HG03097 (cell line): Measurements from ENCODE around the gene ANKRD24.
"Not testable (repeated sequence)": the region's sequence is repeated elsewhere in the genome, so short reads cannot be mapped to it uniquely, and the experiment has no call there.

Source experiments
- ATAC-seq: cut with Tn5 transposase; IDR thresholded peaks from one replicate; pipeline ENCODE4 v1.9.1; 2021; ENCODE audit not compliant: unreplicated experiment, low FRiP score

Gene ANKRD24

DNA sequence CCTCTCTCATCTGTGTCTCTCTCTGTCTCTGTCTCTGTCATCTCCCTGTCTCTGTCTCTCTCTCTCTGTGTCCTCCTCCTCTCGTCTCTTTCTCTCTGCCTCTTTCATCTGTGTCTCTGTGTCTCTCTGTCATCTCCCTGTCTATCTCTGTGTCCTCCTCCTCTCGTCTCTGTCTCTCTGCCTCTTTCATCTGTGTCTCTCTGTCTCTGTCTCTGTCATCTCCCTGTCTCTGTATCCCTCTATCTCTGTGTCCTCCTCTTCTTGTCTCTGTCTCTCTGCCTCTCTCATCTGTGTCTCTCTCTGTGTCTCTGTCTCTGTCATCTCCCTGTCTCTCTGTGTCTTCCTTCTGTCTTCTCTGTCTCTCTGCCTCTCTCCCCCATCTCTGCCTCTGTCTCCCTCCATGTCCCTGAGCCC is 46.3 kb downstream of the ANKRD24 start:
- ATAC-seq = no peak

DNA sequence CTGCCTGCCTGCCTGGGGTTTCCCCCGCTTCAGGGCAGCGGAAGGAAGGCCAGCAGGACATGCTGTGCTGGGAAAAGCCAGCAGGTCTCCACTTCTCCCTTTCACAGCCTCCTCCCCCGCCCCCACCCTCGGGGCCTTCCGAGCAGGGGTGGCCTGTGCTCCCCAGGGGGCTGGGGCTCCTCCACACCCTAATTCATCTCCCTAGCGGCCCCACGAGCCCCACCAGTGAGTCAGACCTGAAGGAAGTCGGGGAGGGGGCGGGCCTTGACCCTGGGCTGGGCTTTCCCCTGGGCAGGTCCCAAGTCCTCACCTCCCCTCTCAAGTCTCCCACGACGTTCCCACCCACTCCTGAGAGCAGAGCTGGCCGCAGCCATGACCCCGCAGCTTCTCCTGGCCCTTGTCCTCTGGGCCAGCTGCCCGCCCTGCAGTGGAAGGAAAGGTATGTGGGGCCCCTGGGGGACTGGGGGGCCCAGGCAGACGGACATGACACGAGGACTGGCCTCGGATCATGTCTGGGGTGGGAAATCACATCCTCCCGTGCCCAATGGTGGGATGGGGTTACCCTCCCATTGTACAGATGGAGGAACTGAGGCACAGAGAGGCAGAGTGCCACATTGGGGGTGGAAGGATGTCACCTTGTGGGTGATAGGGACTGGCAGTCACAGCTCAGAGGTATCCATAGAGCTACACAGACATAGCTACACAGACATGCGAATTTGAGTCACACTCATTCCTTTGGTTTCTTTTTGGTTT is 46.9 kb downstream of the ANKRD24 start, which contains the start of gene EBI3:
TSS of gene EBI3 (plus strand) at position 345 of the 753 bp plus-strand sequence. CDS start at position 373, 28 bp downstream.
- ATAC-seq = peak; percentile 54

- not testable (repeated sequence) for ATAC-seq
Observed at GRCh38 chr19:4230237-4230636, 47.7 kb downstream of the ANKRD24 start.

DNA sequence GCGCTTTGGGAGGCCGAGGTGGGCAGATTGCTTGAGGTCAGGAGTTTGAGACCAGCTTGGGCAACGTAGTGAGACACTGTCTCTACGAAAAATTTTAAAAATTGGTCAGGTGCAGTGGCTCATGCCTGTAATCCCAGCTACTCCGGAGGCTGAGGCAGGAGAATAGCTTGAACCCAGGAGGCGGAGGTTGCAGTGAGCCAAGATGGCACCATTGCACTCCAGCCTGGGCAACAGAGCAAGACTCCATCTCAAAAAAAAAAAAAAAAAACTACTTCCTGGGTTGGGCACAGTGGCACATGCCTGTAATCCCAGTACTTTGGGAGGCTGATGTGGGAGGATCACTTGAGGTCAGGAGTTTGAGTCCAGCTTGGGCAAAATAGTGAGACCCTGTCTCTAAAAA is 49.0 kb downstream of the ANKRD24 start:
- ATAC-seq = not testable (repeated sequence)

- ATAC-seq = not testable (repeated sequence)
Observed at GRCh38 chr19:4232139-4232538, 49.6 kb downstream of the ANKRD24 start.

DNA sequence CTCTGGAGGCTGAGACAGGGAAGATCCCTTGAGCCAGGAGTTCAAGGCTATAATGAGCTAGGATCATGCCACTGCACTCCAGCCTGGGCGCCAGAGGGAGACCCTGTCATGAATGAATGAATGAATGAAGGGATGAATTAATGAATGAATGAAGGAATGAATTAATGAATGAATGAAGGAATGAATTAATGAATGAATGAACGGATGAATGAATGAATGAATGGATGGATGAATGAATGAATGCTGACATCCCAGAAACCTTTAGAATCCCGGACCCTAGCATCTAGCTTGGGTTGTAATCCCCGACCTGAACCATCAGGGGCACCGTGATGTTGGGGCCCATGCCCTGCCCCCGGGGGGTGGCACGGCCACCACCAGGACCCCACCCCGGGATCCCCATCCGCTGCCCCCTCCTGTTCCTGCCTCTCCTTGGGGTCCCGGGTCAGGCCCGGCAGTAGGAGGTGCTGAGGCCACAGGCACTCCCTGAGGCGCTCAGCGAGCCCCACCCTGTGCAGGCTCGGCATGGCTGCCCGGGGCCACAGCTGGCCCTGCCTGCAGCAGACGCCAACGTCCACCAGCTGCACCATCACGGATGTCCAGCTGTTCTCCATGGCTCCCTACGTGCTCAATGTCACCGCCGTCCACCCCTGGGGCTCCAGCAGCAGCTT is 50.3 kb downstream of the ANKRD24 start:
- no peak for ATAC-seq

- ATAC-seq = no peak
Observed at GRCh38 chr19:4233282-4233853, 50.9 kb downstream of the ANKRD24 start.

GRCh38 chr19:4234142-4234861 is 51.8 kb downstream of the ANKRD24 start:
- ATAC-seq = no peak

DNA sequence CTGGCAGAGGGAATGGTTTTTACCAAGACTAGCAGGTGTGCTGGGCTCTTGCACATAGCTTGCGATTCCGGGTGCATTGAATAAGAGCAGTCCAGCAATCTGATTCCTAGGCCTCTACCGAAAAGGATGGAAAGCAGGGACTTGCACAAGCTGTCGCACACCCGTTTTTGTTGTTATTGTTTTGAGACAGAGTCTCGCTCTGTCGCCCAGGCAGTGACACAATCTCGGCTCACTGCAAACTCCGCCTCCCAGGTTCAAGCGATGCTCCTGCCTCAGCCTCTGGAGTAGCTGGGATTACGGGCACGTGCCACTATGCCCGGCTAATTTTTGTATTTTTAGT is 52.3 kb downstream of the ANKRD24 start:
- no peak for ATAC-seq

DNA sequence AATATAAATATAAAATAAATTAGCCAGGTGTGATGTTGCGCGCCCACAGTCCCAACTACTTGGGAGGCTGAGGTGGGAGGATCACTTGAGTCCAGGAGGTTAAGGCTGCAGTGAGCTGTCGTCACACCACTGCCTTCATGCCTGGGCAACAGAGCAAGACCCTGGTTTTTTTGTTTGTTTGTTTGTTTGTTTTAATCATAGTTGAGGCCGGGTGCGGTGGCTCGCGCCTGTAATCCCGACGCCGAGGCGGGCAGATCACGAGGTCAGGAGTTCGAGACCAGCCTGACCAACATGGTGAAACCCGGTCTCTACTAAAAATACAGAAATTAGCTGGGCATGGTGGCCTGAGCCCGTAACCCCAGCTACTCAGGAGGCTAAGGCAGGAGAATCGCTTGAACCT is 55.0 kb downstream of the ANKRD24 start:
- not testable (repeated sequence) for ATAC-seq

DNA sequence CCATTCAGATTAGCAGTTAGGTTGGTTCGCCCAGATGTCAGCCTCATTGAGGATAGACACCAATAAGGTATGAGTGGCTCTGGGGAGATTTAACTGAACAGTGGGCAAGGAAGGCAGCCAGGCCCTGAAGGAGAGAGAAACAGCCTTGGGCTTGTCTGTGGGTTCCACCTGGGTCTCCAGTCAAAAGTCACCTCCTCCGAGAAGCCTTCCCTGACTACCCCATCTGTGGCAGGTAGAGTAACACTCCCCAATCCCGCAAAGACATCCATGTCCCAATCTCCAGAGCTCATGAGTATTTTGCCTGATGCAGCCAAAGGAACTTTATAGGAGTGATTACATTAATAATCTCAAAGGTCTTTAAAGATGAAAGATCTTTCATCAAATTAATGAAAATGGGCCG is 56.3 kb downstream of the ANKRD24 start:
- ATAC-seq = no peak

DNA sequence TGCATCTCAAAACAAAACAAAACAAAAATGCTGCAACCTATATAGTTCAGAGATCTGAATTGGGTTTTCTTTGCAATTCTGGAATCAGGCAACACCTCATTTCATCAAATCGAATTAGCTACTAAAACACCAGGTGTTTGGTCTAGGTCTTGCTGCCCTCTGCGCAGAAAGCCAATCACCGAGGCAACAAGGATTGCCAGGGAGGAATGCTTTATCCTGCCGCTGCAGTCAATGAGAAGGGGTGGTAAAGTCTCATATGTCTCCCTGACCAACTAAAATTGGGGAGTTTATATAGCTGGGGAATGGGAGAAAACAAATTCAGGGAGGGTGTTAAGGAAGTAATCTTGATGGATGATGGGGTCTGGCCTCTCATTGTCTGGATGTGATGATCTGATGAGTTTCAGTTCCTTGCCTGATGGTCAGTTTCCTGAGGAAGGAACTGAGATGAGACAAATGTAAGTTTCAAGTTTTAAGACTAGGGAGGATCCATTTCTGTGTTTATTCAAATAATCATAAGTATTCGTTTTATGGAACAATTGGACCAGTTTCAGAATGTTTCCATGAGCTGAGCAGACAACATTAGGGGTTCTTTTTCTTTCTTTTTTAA is 59.4 kb downstream of the ANKRD24 start:
- no peak for ATAC-seq

- ATAC-seq = not testable (repeated sequence)
Observed at GRCh38 chr19:4245938-4246337, 63.4 kb downstream of the ANKRD24 start.

DNA sequence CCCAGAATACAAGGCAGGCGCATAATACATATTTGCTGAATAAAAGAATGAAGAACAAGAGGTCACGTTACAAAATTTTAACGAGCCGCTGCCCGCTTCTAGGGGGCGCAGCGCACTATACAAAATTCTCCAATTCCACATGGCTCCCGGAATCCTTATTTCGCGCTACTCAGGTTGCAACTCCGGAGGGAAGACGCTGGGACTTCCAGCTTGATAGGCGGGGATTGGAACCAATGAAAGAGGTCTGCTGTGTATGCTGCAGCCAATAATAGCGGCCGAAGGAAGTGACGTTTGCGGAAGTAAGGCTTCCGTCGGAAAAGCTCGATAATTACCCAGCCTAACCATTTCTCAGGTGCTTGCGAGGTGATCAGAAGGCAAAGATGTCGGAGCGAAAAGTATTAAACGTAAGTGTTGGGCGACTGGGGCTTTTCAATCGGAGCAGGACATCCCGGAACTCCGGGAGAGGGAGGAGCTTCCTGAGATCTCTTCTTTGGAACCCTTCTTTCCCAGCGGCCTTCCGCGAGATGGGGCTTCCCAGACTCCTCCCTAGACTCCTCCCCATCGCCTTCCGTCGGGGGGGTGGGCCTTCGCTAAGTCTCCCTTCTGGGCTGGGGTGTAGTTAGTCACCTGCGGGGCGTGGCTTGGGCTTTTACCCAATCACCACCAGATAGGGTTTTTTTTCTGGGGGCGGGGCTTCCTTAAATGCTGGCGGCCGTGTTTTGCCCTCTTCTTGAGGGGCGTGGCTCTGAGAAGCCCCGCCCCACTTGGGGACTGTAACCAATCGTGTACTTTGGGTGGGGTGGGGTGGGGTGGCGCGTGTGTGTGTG is 64.5 kb downstream of the ANKRD24 start, which contains the start of gene YJU2:
TSS of gene YJU2 (plus strand) at position 314 of the 827 bp plus-strand sequence. CDS start at position 381, 67 bp downstream.
- peak; percentile 84 for ATAC-seq

DNA sequence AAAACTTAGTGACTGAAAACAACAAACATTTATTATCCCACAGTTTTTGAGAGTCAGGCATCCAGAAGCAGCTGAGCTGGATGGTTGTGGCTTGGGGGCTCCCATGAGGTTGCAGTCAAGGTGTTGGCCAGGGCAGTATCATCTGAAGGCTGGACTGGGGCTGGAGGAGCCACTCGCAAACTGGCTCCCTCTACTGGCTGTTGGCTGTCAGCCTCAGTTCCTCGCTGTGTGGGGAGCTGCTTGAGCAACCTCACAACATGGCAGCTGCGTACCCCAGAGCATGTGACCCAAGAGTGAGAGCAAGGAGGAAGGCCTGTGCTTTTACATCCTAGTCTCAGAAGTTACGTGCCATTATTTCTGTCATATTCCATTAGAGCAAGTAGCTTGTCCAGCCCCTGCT is 74.1 kb downstream of the ANKRD24 start:
- ATAC-seq = no peak

- no peak for ATAC-seq
Observed at GRCh38 chr19:4257025-4257424, 74.5 kb downstream of the ANKRD24 start.

- no peak for ATAC-seq
Observed at GRCh38 chr19:4258181-4258580, 75.7 kb downstream of the ANKRD24 start.

- ATAC-seq = no peak
Observed at GRCh38 chr19:4260613-4261191, 78.2 kb downstream of the ANKRD24 start.

GRCh38 chr19:4264812-4265211 is 82.3 kb downstream of the ANKRD24 start:
- ATAC-seq = no peak
